GM10248 (cell line): ENCODE results near the gene TAF8.

Experiments used
- CTCF ChIA-PET: fragments of 300-600 bp; sonication (Branson Sonifier 250); formaldehyde crosslinking; extraction: SDS; loops from one replicate; lab custom pipeline; 2021; ENCODE audit warnings: antibody characterized with exemption; lab: Yijun Ruan, JAX
- POLR2A ChIA-PET: fragments of 350-650 bp; sonication (Branson Sonifier 250); formaldehyde crosslinking; extraction: SDS; loops from one replicate; lab custom pipeline; 2020; ENCODE audit warnings: antibody characterized with exemption; lab: Yijun Ruan, JAX
- DNase-seq: peaks from one replicate; pipeline ENCODE4 v3.0.0; 2012; ENCODE audit errors: extremely low spot score
- TF ChIP-seq, protein P1 (sequence below): IDR thresholded peaks from 2 replicates; pipeline ENCODE4 v1.5.1; 2012; ENCODE audit warnings: mild to moderate bottlenecking, low read depth; ENCODE audit errors: extremely low read depth, missing control alignments, control extremely low read depth

The TAF8 gene

DNA sequence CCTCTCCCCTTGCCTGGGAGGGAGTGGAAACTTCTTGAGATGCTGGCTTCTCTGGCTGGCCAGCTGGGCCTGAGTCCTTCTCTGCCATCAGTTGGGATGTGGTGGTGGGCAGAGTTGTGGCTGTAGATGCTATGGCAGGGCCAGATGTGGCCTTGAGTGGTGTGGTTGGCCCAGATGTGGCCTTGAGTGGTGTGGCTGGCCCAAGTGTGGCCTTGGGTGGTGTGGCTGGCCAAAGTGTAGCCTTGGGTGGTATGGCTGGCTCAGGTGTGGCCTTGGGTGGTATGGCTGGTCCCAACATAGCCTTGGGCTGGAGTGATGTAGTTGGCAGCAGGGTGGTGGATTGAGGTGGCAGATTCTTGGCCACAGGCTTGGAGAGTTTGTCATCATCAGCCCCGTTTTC lies 55.4 kb downstream of the TAF8 start:
- CTCF ChIA-PET, result interaction anchor here (1.5 to 3.4 kb wide), 4 partner anchors 16 to 61 kb away, joined by 6 to 16 read pairs (median 14); no protein-coding TSS in a partner anchor
- POLR2A ChIA-PET, result no interaction called here
- no peak for DNase-seq

DNA sequence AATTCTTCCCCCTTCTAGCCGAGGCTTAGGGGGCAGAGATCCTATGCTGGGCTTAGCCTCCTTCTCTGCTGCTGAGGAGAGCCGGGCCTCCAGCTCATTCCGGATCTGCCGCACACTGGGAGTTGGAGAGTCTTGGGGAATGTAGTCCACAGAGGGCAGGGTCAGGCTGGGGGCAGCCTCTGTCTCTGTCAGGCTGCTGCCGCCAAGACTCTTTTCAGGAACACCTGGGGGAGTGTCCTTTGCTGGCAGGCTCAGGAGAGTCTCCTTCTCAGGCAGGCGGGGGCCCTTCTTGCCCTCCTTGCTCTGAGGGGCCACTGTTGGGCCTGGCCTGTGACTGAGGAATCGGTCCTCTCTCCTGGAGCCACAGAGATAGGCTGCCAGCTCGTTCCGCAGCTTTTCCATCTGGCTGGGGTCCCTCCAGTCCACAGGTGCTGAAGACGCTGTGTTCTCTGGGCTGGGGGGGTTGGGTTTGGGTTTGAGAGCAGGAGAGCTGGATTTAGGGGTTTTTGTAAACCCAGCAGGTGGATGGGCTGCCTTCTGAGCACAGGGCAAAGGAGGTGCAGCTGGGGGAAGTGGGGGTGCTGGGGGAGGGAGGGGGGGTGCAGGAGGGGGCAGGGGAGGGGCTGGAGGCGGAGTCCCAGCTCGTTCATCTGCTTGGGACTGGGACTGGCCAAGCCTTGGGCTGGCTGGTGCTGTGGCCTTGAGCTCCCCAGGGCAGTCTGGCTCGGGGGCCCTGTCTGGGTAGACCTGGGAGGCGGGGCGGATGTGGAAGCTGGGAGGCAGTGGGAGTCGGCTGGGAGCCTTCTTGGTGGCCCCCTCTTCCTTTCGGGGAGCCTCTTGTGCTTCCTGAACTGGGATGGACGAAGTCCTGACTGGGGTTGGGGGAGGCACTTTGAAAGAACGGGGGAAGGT lies 56.0 kb downstream of the TAF8 start:
- TF ChIP-seq, protein P1, sequence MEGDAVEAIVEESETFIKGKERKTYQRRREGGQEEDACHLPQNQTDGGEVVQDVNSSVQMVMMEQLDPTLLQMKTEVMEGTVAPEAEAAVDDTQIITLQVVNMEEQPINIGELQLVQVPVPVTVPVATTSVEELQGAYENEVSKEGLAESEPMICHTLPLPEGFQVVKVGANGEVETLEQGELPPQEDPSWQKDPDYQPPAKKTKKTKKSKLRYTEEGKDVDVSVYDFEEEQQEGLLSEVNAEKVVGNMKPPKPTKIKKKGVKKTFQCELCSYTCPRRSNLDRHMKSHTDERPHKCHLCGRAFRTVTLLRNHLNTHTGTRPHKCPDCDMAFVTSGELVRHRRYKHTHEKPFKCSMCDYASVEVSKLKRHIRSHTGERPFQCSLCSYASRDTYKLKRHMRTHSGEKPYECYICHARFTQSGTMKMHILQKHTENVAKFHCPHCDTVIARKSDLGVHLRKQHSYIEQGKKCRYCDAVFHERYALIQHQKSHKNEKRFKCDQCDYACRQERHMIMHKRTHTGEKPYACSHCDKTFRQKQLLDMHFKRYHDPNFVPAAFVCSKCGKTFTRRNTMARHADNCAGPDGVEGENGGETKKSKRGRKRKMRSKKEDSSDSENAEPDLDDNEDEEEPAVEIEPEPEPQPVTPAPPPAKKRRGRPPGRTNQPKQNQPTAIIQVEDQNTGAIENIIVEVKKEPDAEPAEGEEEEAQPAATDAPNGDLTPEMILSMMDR, result no peak
- no peak for DNase-seq
- POLR2A ChIA-PET, result no interaction called here
- CTCF ChIA-PET, result interaction anchor here (0.9 to 3.4 kb wide), 3 partner anchors 11 to 18 kb away, joined by 3 to 15 read pairs (median 6); no protein-coding TSS in a partner anchor

More for the DNA sequence above, 55.4 kb downstream of the TAF8 start:
- TF ChIP-seq, protein P1, result no peak

DNA sequence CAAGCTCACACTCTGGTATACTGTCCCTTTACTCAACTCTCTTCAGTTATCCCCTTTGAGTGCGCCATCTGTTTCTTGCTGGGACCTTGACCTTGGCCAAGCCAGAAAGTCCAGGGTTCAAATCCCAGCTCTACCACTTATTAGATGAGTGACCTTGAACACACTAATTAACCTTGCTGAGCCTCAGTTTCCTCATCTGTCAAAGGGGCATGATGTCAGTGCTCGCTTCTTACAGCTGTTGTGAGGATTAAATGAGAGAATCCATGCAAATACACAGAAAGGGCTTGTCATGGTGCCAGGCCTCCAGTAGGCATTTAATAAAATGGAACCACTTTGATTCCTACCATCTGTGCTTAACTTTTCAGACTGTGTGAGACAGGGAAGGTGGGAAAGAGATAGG lies 57.7 kb downstream of the TAF8 start:
- DNase-seq, result no peak
- TF ChIP-seq, protein P1, result no peak
- CTCF ChIA-PET, result interaction anchor here (0.7 to 1.4 kb wide), 5 partner anchors 8 to 333 kb away, joined by 3 read pairs; partner anchors contain the start of genes BYSL and MED20
- POLR2A ChIA-PET, result no interaction called here

DNA sequence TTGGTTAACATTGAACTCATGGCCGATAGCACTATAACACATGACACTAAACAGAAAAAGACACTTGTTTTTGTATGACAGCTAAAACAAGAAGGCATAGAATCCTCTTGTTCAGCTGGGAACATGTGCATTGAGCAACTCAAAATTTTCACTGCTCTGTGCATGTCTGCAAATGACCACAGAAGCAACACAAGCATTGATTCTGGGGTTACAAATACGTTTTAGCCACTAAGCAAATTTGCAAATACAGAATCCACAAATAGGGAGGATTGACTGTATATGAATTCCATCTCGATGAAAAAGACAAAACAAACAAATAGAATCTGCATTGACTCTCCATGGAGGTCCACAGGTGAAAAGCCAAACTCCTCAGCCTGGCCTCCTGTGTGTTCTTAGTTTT lies 60.4 kb downstream of the TAF8 start:
- TF ChIP-seq, protein P1, result no peak
- no peak for DNase-seq
- CTCF ChIA-PET, result no interaction called here
- POLR2A ChIA-PET, result interaction anchor here (0.7 kb wide), 1 partner anchor 132 kb away, joined by 4 read pairs; no protein-coding TSS in a partner anchor

DNA sequence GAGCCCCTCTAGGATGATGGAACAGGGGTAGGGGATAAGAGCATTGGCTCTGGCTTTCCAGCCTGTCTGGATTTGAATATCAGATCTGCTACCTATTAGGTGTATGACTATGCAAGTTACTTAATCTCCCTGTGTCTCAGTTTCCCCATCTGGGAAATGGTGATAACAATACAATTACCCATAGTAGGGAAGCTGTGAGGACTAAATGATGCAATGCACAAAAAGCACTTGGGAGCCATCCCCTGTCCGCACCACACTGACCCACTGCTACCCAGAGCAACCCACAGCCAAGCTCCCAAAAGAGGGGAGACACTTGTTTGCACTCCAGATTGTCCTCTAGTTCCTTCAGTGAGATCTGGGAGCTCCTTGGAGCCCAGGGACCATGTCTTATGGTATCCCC lies 62.0 kb downstream of the TAF8 start:
- ChIA-PET CTCF (interaction anchor here (1.1 to 3.1 kb wide), 3 partner anchors 8 to 17 kb away, joined by 3 to 26 read pairs (median 3); no protein-coding TSS in a partner anchor), POLR2A (no interaction called here)
- TF ChIP-seq, protein P1, result no peak
- no peak for DNase-seq

DNA sequence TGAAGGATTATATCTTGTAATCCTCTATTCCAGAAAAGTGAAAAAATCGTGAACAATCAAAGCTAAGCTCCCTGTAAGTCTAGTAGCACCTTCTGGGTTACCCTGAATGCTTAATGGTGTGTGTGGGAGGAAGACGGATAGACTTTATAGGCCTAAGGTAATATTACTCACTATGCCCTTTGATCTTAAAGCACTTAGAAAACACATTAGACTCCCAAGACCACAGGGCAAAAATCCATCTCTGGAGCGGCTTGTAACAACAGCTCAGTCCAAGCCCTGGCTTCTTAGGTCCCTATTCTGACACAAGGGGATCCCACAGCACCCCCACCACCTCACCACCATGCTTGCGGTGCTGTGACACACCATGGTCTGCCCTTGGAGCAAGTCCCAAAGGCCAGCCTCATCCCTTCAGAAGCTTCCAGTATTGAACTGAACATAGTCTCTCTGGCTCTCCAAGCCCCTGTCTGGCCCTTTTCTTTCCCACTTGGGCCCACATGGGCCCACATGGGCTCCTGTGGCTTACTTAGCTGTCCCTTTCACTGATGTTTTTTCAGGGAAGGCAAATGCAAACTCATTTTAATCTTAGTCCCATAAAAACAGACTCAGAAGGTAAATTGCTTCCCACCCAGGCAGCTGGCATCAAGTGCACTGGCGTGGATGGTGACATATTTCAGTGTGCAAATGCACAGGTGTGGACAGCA lies 63.8 kb downstream of the TAF8 start:
- ChIA-PET POLR2A (no interaction called here), CTCF (interaction anchor here (0.9 to 3.1 kb wide), 2 partner anchors 8 to 10 kb away, joined by 3 to 26 read pairs; no protein-coding TSS in a partner anchor)
- no peak for DNase-seq
- TF ChIP-seq, protein P1, result no peak
